OCI-M2 (cell line): ENCODE measurements around the gene PSMB10.
"Not testable (repeated sequence)": the region's sequence is repeated elsewhere in the genome, so short reads cannot be mapped to it uniquely, and the experiment has no call there.

Experiments
- DNase-seq: peaks from one replicate; lab custom pipeline; 2025; ENCODE audit not compliant: unreplicated experiment; lab: John Stamatoyannopoulos, UW

PSMB10 gene

GRCh38 chr16:67942510-67943255 is 6.0 kb upstream of the PSMB10 start:
- DNase-seq = no peak

- no peak for DNase-seq
These were observed 5.5 kb upstream of the PSMB10 start for GRCh38 chr16:67942200-67942509.

GRCh38 chr16:67941469-67942199 is 5.0 kb upstream of the PSMB10 start:
- DNase-seq = no peak

- DNase-seq = no peak
These were observed 3.9 kb upstream of the PSMB10 start for GRCh38 chr16:67940446-67941089.

GRCh38 chr16:67939507-67940445 is 3.1 kb upstream of the PSMB10 start:
- DNase-seq = no peak

GRCh38 chr16:67937713-67938112 is 1.1 kb upstream of the PSMB10 start:
- DNase-seq = not testable (repeated sequence)

GRCh38 chr16:67936880-67937605 is 393 bp upstream of the PSMB10 start:
- no peak for DNase-seq

- peak; percentile 83 for DNase-seq
These were observed 1.1 kb downstream of the PSMB10 start for GRCh38 chr16:67935402-67936123.

GRCh38 chr16:67935101-67935401 is 1.6 kb downstream of the PSMB10 start:
- no peak for DNase-seq

GRCh38 chr16:67934306-67935100 is 2.1 kb downstream of the PSMB10 start:
- DNase-seq = no peak

- DNase-seq = no peak
These were observed 2.8 kb downstream of the PSMB10 start for GRCh38 chr16:67933805-67934204.

GRCh38 chr16:67932462-67932840 is 4.2 kb downstream of the PSMB10 start:
- DNase-seq = no peak

GRCh38 chr16:67931712-67932461 is 4.8 kb downstream of the PSMB10 start, which contains the start of gene CTRL:
Gene CTRL (minus strand): TSS chr16:67931862. CDS start chr16:67931852, 10 bp downstream.
- DNase-seq = no peak

- no peak for DNase-seq
These were observed 5.9 kb downstream of the PSMB10 start for GRCh38 chr16:67930678-67931211.

- no peak for DNase-seq
These were observed 6.5 kb downstream of the PSMB10 start for GRCh38 chr16:67930191-67930590.

GRCh38 chr16:67928561-67929364 is 7.9 kb downstream of the PSMB10 start:
- DNase-seq = no peak

- DNase-seq = no peak
These were observed 8.5 kb downstream of the PSMB10 start for GRCh38 chr16:67928147-67928546.
